HG02571 (cell line): ENCODE data around the gene UCP2.

Experiments used
- ATAC-seq: cut with Tn5 transposase; IDR thresholded peaks from one replicate; pipeline ENCODE4 v1.9.1; 2021; ENCODE audit warnings: mild to moderate bottlenecking, moderate library complexity; ENCODE audit not compliant: unreplicated experiment

Gene UCP2

DNA sequence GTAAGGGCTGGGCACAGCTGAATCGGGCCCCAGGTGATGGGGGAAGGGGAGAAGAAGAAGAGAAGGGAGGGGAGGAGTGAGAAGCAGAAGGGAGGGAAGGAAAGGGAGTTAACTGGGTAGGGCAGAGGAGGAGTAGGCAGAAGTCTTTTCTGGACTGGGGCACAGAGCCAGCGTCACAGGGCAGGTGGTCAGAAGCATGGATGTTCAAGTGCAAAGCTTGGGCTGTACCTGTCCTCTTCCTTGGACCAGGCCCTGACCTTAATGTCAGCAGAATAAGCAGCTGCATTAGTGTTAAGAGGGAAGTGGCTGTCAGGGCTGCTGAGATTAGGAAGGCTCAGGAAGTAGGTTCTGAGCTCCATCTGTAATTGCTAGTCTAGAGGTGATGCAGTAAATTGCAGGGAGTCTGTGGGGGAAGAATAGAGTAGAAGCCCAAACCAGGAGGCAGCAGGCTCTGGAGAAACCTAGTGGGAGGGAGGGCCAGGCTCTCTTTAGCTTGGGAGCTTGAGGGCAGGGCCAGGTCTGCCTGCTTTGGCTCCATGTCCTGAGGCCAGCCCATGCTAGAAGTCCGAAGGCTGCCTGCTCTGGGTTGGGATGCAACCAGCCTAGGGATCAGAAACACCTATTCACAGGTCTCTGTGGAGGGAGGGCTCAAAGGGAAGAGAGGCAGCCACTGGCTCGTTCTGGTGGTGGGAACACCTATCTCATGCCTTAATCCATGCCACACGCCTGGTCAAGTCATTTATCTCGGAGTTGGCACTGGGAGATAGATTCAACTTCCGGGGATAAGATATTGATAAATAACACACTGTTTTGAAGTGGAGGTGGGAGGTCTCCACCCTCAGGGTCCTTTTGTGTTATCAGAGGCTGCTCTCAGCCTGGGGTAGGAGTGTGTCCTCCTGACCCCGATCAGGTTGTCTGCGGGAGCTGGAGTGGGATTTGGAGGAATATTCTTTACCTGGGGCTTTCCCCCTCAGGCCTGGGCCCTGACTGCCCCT, 28.0 kb upstream of the UCP2 start:
- ATAC-seq: no peak

DNA sequence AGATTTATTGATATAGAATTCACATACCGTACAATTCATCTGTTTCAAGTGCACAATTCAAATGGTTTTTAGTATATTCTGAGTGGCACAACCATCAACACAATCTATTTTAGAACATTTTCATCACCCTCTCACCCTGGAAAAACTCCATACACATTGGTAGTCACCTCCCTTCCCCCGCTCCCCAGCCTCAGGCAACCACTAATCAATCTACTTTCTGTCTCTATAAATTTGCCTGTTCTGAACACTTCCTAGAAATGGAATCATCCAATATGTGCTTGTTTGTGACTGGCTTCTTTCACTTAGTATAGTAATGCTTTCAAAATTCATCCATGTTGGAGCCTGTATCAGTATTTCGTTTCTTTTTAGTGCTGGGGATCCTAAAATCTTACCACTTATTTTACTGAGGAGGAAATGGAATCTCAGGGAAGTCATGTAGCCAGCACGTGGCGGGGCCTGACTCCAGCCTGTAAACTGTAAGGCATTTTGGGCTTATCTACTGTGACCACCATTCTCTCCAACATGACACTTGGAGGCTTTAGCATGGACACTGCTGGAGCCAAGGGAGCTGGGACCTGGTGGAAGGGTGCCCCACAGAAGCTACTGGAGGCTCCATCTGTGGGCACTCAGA, 27.1 kb upstream of the UCP2 start:
- ATAC-seq: no peak

DNA sequence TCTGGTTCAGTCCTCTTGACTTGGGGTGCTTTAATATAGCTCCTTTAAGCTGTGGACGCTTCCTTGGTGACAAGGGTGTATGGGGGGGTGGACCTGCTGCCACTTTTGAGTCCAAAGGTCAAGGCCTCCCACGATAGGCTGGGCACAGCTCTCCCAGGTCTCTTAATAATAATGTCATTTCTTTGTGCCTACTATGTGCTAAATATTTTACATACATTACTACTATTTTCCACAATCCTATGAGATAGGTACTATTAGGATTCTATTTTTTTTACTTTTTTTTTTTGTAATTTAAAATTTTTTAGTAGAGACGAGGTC, 26.5 kb upstream of the UCP2 start:
- no peak for ATAC-seq

DNA sequence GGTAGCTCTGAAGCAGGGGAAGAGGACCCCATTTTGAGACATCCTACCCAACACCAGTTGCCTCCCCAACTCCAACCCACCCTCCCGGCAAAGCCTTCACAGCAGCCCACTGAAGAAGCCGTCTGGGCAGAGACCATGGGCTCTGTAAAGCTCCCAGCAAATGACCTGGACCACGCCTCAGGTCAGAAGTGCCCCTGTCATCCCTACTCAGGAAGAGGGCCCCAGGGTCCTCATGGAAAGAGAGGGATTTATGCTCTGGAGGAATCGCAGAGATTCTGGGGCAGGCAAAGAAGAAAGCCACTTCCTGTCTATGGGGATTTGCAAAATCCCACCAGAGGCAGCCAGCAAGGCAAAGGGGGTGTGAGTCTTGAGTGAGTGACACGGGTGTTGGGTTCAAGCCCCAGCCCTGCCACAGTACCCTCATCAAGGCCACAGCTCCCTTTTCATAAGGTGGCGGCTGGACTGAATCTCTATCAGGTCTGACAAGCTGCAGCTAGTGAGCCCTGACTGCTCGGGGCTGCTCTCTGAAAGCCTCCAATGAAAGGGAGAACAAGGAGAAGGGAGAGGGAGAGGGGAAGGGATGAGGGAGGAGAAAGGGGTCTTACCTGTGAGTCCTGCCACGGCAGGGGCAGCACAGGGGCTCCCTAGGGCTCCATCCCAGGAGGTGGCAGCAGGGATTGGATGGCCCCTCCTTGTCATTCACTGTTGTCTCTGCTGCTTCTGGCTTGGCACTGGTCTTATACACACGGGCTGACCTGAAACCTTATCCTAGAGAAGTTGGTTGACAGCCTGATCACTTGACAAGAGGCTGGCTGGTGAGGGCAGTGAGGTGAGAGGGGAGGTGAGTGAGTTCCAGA, 26.0 kb upstream of the UCP2 start, which contains the start of gene UCP3:
UCP3 (minus strand) TSS at position 713 of the 857 bp plus-strand sequence. CDS start 2,043 bp downstream, outside the sequence.
- no peak for ATAC-seq

DNA sequence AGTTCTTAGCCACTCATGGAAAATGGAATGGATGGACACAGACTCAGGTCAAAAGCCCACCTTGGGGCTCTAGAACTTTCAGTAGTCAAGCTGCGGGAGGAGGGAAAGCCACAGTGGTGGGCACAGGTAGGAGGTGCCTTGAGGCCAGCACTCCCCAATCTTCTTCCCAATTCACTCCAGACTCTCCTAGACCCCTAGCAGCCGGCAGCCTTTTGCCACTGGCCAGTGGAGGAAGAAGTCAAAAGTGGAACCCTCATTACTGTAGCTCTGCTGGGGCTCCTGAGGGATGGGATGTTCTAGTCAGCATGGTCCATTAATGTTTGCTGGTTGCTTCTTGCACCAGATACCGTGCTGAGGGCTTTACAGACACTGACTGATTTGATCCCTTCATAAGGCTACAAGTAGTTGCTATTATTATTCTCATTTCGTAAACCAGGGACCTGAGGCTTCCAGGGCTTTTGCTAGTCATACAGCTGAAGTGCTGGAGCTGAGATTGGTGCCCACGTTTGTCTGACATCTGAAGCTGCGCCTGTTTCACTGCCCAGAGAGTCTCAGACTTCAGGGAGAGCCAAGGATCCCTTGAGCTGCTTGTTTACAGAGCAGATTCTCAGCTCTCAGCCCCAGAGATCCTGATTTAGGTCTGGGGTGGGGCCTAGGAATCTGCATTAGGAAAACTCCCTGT, 25.2 kb upstream of the UCP2 start:
- no peak for ATAC-seq

DNA sequence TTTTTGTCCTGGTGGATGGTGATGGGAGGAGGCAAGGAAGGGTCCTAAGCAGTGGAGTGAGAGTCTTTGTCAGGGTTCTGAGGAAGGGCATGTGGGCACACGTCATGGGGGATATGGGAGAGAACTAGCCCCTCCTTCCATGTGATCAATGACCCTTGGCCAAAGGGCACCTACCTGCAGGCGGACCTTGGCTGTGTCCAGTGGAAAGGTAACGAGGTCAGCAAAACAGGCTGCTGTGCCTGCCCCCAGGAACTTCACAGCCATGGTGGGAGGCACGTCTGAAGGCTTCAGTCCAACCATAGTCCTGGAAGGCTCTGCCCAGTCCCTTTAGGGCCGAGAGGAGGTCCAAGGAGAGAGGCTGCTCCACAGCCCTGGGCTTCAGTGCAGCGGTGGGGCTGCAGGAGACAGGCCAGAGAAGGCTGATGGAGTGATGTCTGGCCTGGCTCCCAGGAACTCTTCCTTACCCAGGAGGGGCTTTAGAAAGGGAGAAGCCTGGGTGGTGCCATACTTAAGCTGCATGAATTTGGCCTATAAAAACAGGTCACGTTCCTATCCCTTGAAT, 24.2 kb upstream of the UCP2 start:
- no peak for ATAC-seq

DNA sequence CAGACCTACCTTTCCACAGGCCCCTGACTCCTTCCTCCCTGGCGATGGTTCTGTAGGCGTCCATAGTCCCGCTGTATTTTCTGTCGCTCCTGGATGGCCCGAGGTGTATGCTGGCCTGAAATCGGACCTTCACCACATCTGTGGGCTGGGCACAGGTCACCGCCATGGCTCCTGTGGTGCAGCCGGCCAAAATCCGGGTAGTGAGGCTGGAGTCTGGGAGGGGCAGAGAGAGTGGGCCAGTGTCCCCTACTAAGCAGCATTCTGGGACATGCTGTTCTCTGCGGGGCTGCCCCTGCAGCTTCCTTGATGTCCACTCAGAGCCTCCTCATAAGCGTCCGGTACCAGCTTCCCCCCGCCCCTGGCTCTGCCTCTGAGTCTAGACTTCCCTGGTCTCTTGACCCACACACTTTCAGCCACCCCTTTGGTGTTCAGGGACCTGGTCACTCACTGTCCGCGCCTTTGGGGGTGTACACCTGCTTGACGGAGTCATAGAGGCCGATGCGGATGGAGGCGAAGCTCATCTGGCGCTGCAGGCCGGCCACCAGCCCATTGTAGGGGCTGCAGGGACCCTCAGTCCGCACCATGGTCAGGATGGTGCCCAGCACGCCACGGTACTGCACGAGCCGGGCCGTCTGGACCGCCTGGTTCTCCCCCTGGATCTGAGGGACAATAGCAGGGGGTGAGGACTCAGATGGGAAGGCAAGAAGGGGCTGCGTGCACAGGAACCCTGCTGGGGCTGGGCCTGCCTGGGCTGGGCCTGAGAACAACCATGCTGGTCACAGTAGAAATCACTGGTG, 23.3 kb upstream of the UCP2 start:
- ATAC-seq: no peak

DNA sequence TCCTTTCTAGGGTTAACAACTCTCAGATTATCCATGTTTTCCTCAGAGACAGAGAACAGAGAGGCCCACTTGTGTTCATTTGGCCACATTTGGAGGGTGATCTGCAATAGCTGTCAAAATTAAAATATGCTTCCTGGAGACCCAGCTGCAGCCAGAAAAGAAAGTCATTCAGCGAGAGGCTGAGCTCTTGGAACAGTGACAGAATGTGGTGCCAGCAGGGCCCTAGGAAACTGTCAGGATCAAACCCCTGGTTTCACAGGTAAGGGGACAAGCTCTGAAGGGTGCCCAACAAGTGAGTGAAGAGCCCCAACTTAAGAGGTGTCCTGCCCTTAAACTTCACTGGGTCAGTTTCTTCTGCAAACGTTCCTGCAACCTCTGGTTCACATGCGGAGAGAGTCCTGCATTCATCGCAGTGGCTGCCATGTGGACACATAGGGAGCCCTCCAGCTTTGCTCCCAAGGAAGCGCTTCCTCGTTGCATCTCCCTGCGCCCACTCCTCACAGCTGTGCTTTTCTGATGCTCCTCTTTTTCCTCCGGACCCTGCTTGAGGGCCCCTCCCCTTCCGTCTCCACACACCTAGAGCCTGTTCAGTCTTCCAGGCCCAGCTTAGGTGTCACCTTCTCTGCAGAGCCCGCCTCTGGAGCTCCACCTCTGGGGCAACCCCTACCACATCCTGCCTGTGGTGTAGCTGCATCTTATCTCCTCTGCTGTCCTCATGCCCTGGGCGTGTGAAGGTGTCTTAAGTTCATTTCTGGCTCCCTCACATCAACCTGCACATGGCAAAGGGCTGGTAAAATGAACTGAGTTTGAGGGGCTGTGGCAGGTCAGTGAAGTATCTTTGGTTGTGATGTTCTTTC, 22.3 kb upstream of the UCP2 start:
- no peak for ATAC-seq

DNA sequence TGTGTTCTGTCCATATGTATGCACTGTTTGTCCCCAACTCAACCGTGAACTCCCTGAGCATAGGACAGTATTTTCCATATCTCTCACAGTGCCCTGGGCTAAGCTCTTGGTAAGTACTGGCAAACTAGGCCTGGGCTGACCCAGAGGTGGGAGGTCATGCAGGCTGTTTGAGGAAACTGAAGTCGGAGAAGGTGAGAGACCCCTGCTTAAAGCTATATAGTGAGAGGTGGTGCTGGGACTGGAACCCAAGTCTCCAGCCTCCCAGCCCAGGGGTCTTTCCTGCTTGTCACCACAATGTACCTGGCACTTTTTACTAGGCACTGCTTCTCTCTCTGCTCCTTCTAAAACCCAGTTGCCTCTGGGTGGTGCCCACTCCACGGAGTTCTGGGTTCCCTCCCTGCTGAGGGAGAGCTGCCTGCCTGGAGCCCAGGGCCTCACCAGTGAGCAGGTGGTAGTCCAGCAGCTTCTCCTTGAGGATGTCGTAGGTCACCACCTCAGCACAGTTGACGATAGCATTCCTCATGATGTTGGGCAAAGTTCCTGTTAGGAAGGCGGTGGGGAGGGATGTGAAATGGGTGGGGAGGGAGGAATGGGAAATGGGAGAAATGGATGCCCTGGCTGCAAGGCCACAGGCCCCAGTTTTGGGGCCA, 21.5 kb upstream of the UCP2 start:
- no peak for ATAC-seq

DNA sequence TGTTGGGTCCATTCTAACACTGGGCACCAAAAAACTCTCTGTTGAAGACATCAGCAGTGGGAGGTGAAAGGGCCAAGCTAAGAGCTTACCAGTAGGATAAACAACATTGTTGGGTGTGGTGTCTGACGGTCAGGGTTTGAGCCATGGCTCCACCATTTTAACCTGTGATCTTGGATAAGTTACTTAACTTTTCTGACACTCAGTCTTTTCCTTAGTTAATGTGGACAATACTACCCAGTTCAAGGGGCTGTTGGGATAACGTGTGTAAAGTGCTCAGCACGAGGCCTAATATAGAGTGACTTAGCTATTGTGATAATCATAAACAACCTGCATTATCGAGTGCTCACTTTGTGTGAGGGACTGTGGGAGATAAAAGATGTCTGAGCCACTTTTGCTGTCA, 20.2 kb upstream of the UCP2 start:
- ATAC-seq: no peak

DNA sequence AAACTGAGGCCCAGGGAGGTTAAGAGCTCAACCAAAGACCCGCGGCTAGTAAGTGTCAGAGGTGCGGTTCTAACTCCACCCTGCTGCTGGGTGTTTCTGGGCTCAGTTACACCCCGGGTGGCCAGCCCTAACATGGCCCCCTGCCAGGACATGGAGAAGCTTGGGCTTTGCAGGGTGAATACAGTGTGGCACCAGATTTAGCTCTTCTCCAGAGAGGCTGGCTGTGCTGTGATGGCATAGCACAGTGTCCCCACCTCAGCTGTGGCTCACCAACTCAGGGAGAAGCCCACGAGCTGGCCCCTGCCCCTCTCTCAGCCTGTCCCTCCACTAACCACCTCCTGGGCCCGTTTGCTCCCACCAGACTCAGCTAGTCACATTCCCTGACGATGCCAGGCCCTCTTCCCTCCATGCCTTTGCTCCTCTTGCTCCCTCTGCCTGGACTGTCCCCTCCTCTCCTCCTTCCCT, 19.2 kb upstream of the UCP2 start:
- no peak for ATAC-seq

DNA sequence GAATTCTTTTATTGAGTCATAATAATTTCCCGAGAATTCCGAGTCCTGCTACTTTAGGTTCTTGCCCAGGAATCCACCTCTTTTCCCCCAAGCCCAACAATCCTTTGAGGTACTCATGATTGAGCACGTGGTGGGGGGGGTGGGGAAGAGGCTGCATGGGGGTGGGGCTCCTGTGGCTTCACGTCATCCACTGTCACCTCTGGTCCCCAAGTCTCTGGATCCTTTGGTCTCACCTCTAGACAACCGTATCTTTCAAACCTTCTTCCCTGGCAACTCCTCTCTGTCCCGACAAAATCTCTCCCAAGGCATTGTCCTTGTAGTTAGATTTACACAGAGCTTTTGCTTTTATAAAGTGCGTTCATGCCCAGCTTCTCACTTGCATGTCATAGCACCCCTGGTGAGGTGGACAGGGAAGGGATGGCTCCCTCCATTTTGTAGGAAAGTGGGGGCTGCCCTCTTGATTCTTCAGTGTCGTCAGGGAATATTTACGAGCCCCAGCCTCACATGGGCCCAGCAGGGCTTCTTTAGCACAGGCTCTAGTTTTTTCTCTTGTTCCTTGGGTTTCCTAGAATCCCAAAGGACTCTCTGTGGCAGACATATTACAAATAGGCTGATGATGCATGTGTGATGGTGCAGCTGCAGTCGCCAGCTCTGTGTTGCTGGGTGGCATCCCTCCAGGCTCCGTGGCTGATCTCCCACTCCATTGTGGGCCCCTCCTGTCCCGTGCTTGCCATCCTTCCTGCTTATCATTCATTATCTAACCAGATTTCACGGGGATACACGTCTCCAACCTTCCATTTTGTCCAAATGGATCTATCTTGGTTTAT, 17.9 kb upstream of the UCP2 start:
- no peak for ATAC-seq

DNA sequence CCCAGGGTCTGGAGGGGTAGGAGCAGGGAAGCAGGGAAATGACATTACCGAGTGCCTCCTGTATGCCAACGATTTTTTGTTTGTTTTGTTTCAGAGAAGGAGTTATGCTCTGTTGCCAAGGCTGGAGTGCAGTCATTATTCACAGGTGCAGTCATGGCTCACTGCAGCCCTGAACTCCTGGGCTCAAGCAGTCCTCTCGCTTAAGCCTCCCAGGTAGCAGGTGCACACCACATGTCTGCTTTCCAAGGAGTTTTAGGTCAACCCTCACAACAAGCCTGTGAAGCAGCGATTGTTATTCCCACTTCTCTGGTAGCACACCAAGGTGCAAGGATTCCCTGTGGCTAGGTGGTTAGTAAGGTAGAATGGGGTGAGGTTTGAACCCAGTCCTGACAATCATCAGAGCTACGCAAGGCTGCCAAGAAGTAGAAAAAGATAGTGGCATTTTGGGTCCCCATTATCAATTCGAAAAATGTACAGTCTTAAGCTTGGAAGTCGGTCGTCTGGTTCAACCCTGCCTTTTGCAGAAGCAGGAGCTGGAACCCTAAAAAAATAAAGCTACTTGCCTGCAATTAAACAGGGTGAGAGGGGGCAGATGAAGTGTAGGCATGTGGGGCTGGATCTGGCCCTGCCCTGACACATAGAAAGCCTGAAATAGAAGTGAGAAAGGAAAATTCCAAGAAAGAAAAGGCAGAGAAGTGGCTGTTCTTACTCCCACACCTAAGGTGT, 17.1 kb upstream of the UCP2 start:
- ATAC-seq: no peak

DNA sequence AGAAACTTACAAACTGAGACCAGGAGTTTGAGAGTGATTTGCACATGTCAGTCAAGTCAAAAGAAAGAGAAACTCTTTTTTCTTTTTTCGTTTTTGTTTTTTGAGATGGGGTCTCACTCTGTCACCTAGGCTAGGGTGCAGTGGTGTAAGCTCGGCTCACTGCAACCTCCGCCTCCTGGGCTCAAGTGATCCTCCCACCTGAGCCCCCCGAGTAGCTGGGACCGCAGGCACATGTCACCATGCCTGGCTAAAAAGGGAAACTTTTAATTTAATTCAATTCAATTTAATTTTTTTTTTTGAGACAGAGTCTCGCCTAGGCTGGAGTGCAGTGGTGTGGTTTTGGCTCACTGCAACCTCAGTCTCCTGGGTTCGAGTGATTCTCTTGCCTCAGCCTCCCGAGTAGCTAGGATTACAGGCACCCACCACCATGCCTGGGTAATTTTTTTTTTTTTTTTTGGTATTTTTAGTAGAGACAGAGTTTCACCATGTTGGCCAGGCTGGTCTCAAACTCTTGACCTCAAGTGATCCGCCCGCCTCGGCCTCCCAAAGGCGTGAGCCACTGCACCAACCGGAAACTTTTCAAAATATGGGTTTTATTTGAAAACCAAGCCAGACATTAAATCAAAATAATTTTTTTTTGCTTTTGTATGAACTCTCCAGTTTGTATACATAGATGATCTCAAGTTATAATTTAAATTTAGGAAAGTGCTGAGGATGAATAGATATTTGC, 16.4 kb upstream of the UCP2 start:
- ATAC-seq: no peak

DNA sequence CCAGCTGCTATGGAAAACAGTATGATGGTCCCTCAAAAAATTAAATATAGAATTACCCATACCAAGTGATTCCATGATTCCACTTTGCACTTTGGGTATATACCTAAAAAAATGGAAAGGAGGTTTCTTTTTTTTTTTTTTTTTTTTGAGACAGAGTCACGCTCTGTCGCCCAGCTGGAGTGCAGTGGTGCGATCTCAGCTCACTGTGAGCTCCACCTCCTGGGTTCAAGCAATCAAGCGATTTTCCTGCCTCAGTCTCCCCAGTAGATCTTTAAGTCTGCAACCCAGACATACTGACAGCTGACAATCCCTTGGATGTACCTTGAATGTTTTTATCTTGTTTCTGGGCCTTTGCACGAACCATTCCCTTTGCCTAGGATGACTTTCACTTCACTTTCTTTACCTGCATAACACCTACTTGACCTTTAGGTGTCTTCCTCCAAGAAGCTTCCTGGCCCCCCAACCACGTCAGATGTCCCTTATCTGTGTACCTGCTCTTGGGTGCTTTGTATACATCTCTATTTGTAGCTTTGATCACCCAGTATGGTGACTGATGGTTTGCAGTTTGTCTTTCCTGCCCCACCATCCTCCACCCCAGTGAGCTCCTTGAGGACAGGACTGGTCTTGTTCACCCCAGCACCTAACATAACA, 14.6 kb upstream of the UCP2 start:
- no peak for ATAC-seq
